ENCODE results near the gene ZFAND3.
A peak's percentile ranks its signal among the peaks of the same experiment; 100 is the strongest.
"Not testable (repeated sequence)": the region's sequence is repeated elsewhere in the genome, so short reads cannot be mapped to it uniquely, and the experiment has no call there.

The ZFAND3 gene

GRCh38 chr6:38119516-38119915, 300.0 kb downstream of the ZFAND3 start:
- TF ChIP-seq CTCF (IDR thresholded peaks at IDR 0.05; ENCODE audit: low read depth, low read length, missing control alignments): no peak
- no peak for DNase-seq (ENCODE audit: extremely low read depth, low read depth)
- no peak overlapping the region for H3K4me3 ChIP-seq (replicated peaks; ENCODE audit: low read depth, low read length)

GRCh38 chr6:38124224-38124926, 304.8 kb downstream of the ZFAND3 start:
- not testable (repeated sequence) for DNase-seq (ENCODE audit: extremely low read depth, low read depth); H3K4me3 ChIP-seq (replicated peaks; ENCODE audit: low read depth, low read length)

GRCh38 chr6:38127284-38127683, 307.8 kb downstream of the ZFAND3 start:
- no peak for TF ChIP-seq CTCF (IDR thresholded peaks at IDR 0.05; ENCODE audit: low read depth, low read length, missing control alignments)
- DNase-seq (ENCODE audit: extremely low read depth, low read depth): no peak
- no peak overlapping the region for H3K4me3 ChIP-seq (replicated peaks; ENCODE audit: low read depth, low read length)

GRCh38 chr6:38131527-38131965, 312.0 kb downstream of the ZFAND3 start:
- H3K4me3 ChIP-seq (replicated peaks; ENCODE audit: low read depth, low read length): no peak overlapping the region
- no peak for TF ChIP-seq CTCF (IDR thresholded peaks at IDR 0.05; ENCODE audit: low read depth, low read length, missing control alignments)
- peak; percentile 94 for DNase-seq (ENCODE audit: extremely low read depth, low read depth)

GRCh38 chr6:38133932-38134703, 314.6 kb downstream of the ZFAND3 start:
- no peak overlapping the region for H3K4me3 ChIP-seq (replicated peaks; ENCODE audit: low read depth, low read length)
- no peak for DNase-seq (ENCODE audit: extremely low read depth, low read depth)
- no peak for TF ChIP-seq CTCF (IDR thresholded peaks at IDR 0.05; ENCODE audit: low read depth, low read length, missing control alignments)

GRCh38 chr6:38134704-38135088, 315.2 kb downstream of the ZFAND3 start:
- DNase-seq (ENCODE audit: extremely low read depth, low read depth): no peak
- no peak for TF ChIP-seq CTCF (IDR thresholded peaks at IDR 0.05; ENCODE audit: low read depth, low read length, missing control alignments)
- no peak overlapping the region for H3K4me3 ChIP-seq (replicated peaks; ENCODE audit: low read depth, low read length)

- no peak for DNase-seq (ENCODE audit: extremely low read depth, low read depth)
- no peak overlapping the region for H3K4me3 ChIP-seq (replicated peaks; ENCODE audit: low read depth, low read length)
- TF ChIP-seq CTCF (IDR thresholded peaks at IDR 0.05; ENCODE audit: low read depth, low read length, missing control alignments): no peak
These were observed 317.0 kb downstream of the ZFAND3 start for GRCh38 chr6:38136547-38136946.

All from HFF-Myc (cell line).